DND-41 (cell line): ENCODE measurements around the gene PNMT.

Source experiments
- ATAC-seq: fragments of 200-7000 bp; cut with Tn5 transposase; 3 replicates; pipeline ENCODE4 v1.9.1; 2021; ENCODE audit warnings: low read depth; ENCODE audit not compliant: insufficient read depth
- DNase-seq: peaks from one replicate; pipeline ENCODE4 v3.0.0-alpha.2; 2020
- H2AFZ ChIP-seq: 2 replicates; pipeline ENCODE4 v1.6.0; 2012; ENCODE audit warnings: low read depth, low read length
- H3K27ac ChIP-seq: 2 replicates; pipeline ENCODE4 v1.5.1; 2012; ENCODE audit warnings: low read length, inconsistent platforms
- H3K27me3 ChIP-seq: fragments of 200-600 bp; sonication (generic); 2 replicates; pipeline ENCODE4 v1.6.0; 2012; ENCODE audit warnings: low read length, mild to moderate bottlenecking, inconsistent platforms; ENCODE audit not compliant: insufficient read depth, poor library complexity
- H3K36me3 ChIP-seq: 2 replicates; pipeline ENCODE4 v1.5.1; 2012; ENCODE audit warnings: low read length, inconsistent platforms; ENCODE audit not compliant: insufficient read depth
- H3K4me1 ChIP-seq: 2 replicates; pipeline ENCODE4 v1.5.1; 2012; ENCODE audit warnings: mild to moderate bottlenecking, low read length; ENCODE audit not compliant: insufficient read depth
- H3K4me2 ChIP-seq: 2 replicates; pipeline ENCODE4 v1.6.0; 2012; ENCODE audit warnings: mild to moderate bottlenecking, moderate library complexity, low read length, inconsistent platforms; ENCODE audit not compliant: insufficient read depth
- H3K4me3 ChIP-seq, 2 experiments: fragments of 200-600 bp in 1 of 2; shearing (Covaris generic) in 1 of 2; 2 replicates each; pipeline ENCODE4 v1.5.1; 2012 to 2016; ENCODE audit warnings: inconsistent platforms in 2 of 2, low read length in 2 of 2, mild to moderate bottlenecking in 2 of 2, low read depth in 1 of 2, moderate library complexity in 1 of 2
- H3K79me2 ChIP-seq: 2 replicates; pipeline ENCODE4 v1.6.0; 2012; ENCODE audit warnings: low read length, inconsistent platforms; ENCODE audit not compliant: insufficient read depth
- H3K9ac ChIP-seq: 2 replicates; pipeline ENCODE4 v1.6.0; 2012; ENCODE audit warnings: low read depth, mild to moderate bottlenecking, inconsistent platforms, low read length, moderate library complexity
- H3K9me3 ChIP-seq: 2 replicates; pipeline ENCODE4 v1.5.1; 2012; ENCODE audit warnings: low read length, moderate library complexity, mild to moderate bottlenecking, inconsistent platforms; ENCODE audit not compliant: insufficient read depth, severe bottlenecking
- H4K20me1 ChIP-seq: 2 replicates; pipeline ENCODE4 v1.6.0; 2012; ENCODE audit warnings: low read length; ENCODE audit not compliant: insufficient read depth
- EZH2 ChIP-seq: IDR thresholded peaks from 3 replicates; pipeline ENCODE4 v1.6.1; 2012; ENCODE audit warnings: borderline replicate concordance, low read depth, mild to moderate bottlenecking, moderate library complexity, low read length, inconsistent platforms; ENCODE audit not compliant: severe bottlenecking
- TF ChIP-seq, protein P1 (sequence below): IDR thresholded peaks from 2 replicates; pipeline ENCODE4 v1.5.1; 2012; ENCODE audit warnings: borderline replicate concordance, low read length, moderate library complexity, mild to moderate bottlenecking; ENCODE audit not compliant: poor library complexity, severe bottlenecking; ENCODE audit errors: extremely low read depth

PNMT gene

DNA sequence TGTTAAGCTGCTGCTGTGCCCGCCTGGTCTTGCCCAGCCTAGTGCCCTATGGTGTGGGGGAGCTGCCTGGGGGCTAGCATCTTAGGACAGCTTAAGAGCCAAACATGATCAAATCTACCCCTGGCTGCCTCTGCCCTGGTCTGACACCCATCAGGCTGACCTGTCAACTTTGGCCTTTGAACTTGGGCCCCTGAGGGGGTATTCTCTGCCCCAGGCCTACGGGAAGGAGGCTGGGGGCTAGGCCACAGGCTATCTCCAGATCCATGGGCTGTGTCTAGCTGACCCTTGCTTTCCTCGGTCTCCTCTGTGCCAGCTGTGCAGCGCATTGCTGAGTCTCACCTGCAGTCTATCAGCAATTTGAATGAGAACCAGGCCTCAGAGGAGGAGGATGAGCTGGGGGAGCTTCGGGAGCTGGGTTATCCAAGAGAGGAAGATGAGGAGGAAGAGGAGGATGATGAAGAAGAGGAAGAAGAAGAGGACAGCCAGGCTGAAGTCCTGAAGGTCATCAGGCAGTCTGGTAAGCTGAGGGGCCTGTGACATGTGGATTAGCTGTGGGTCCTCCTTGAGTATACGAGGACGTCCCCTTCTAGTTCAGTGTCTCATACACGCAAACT, 34.6 kb upstream of the PNMT start:
- peaks cover 5% of the 10 kb centered on the region for H3K27me3 ChIP-seq
- no peak overlapping the region for H2AFZ ChIP-seq
- TF ChIP-seq EZH2, result no peak
- TF ChIP-seq, protein P1, sequence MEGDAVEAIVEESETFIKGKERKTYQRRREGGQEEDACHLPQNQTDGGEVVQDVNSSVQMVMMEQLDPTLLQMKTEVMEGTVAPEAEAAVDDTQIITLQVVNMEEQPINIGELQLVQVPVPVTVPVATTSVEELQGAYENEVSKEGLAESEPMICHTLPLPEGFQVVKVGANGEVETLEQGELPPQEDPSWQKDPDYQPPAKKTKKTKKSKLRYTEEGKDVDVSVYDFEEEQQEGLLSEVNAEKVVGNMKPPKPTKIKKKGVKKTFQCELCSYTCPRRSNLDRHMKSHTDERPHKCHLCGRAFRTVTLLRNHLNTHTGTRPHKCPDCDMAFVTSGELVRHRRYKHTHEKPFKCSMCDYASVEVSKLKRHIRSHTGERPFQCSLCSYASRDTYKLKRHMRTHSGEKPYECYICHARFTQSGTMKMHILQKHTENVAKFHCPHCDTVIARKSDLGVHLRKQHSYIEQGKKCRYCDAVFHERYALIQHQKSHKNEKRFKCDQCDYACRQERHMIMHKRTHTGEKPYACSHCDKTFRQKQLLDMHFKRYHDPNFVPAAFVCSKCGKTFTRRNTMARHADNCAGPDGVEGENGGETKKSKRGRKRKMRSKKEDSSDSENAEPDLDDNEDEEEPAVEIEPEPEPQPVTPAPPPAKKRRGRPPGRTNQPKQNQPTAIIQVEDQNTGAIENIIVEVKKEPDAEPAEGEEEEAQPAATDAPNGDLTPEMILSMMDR, result no peak
- H4K20me1 ChIP-seq, result peaks cover 8% of the 10 kb centered on the region
- DNase-seq (no peak), ATAC-seq (no peak)
- no peak overlapping the region for H3K27ac ChIP-seq
- H3K4me1 ChIP-seq, result peaks cover 25% of the 10 kb centered on the region
- no peak overlapping the region for H3K4me3 ChIP-seq
- 0 out of 2 replicates have a peak, but pooled peaks cover 4% of the 10 kb centered on the region for H3K36me3 ChIP-seq
- H3K9ac ChIP-seq, result no peak overlapping the region
- no peaks in the 10 kb centered on the region for H3K9me3 ChIP-seq
- no peak overlapping the region for H3K4me2 ChIP-seq
- peaks cover 17% of the 10 kb centered on the region for H3K79me2 ChIP-seq

DNA sequence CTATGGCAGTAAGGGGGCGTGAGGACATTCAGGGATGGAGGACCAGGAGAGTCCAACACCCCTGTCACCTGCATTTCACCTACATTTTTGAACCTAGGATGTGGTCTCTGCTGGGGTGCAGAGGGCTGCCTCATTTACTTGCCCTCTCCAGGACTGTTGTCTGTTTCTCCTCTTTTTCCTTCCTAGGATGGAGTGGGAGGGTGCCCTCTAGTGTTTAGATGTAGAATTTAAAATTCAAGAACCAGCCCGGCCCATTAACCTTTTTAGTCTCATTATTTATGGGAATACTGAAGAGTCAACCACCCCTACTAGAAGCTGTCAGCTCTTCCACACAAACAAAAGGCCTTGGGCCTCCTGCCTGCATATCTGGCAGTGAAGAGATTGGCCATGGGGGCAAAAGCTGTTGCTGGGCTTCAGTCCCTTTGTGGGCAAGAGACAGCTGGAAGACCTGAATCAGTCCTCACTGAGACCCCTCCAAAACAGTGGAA, 33.8 kb upstream of the PNMT start:
- peak; percentile 32 for DNase-seq
- H3K4me3 ChIP-seq, result no peak overlapping the region
- H3K79me2 ChIP-seq, result peaks cover 25% of the 10 kb centered on the region
- H3K4me1 ChIP-seq, result peaks cover 33% of the 10 kb centered on the region
- no peak for ATAC-seq
- no peak overlapping the region for H3K9ac ChIP-seq
- H3K36me3 ChIP-seq, result peaks cover 7% of the 10 kb centered on the region; the same call in 1 of the 2 replicates
- peak overlapping the region; percentile 43; the same call in 1 of the 2 replicates for H2AFZ ChIP-seq
- H3K4me2 ChIP-seq, result no peak overlapping the region
- no peak for TF ChIP-seq EZH2
- TF ChIP-seq, protein P1, result peak; percentile 77
- H3K27ac ChIP-seq, result no peak overlapping the region
- peaks cover 9% of the 10 kb centered on the region for H4K20me1 ChIP-seq
- H3K27me3 ChIP-seq, result peaks cover 5% of the 10 kb centered on the region
- H3K9me3 ChIP-seq, result no peaks in the 10 kb centered on the region

DNA sequence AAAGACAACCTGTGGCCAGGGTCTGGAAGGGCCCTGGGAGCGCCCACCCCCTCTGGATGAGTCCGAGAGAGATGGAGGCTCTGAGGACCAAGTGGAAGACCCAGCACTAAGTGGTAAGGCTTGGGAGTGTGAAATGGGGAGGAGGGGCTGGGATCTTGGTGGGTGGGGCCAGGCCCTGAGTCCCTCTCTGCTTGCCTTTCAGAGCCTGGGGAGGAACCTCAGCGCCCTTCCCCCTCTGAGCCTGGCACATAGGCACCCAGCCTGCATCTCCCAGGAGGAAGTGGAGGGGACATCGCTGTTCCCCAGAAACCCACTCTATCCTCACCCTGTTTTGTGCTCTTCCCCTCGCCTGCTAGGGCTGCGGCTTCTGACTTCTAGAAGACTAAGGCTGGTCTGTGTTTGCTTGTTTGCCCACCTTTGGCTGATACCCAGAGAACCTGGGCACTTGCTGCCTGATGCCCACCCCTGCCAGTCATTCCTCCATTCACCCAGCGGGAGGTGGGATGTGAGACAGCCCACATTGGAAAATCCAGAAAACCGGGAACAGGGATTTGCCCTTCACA, 32.6 kb upstream of the PNMT start:
- ATAC-seq, result no peak
- Histone ChIP-seq H2AFZ (no peak overlapping the region), H3K9ac (peak overlapping the region; percentile 74)

More for the DNA sequence above, 32.6 kb upstream of the PNMT start:
- H3K4me2 ChIP-seq, result peak overlapping the region; percentile 82
- peaks cover 37% of the 10 kb centered on the region for H3K79me2 ChIP-seq
- peaks cover 12% of the 10 kb centered on the region for H3K36me3 ChIP-seq
- no peaks in the 10 kb centered on the region for H3K9me3 ChIP-seq
- peak overlapping the region; percentile 82 for H3K27ac ChIP-seq
- peaks cover 19% of the 10 kb centered on the region for H4K20me1 ChIP-seq
- H3K27me3 ChIP-seq, result no peaks in the 10 kb centered on the region
- H3K4me3 ChIP-seq, result peak overlapping the region in 1 of 2 experiments; percentile 88; a peak in 1 of 4 replicates
- no peak for DNase-seq
- peaks cover 38% of the 10 kb centered on the region for H3K4me1 ChIP-seq
- no peak for TF ChIP-seq EZH2
- TF ChIP-seq, protein P1, result no peak
